ENCODE measurements around the gene TEX53.

DNA sequence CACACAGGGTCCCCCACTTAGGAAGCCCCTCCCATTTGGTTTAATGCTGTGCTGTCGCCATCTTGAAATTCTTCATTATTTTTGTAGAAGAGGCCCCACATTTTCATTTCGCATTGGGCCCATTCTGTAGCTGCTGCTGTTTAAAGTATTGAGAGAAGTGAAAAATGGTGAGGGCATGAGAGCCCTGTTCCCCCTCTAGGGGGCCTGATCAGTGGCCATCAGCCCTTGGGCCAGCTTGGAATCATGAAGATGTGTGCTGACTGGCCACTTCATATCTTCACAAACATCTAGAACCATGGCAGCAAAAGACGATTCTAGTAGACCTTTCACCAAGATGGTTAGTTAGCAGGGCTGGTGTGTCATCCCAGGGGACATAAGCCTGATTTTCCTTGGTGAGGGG lies 43.2 kb downstream of the TEX53 start:
- TF ChIP-seq EZH2 (IDR thresholded peaks at IDR 0.05; ENCODE audit: low read length, missing control alignments), result no peak
- no peak for TF ChIP-seq CTCF (conservative IDR thresholded peaks at IDR 0.05 in 1 of 2, IDR thresholded peaks at IDR 0.05 in 1 of 2; ENCODE audit: low read depth in 1 of 2, low read length in 2 of 2)

Data from fibroblast of lung (primary cell).